Kidney (tissue), 14 donors: ENCODE measurements around the gene ELOB. TPM values are rescaled to one million over a fixed set of nuclear protein-coding genes. Genes with fewer than 3 reads are reported as not detected.
A peak's percentile ranks its signal among the peaks of the same experiment; 100 is the strongest.

Source experiments
- DNase-seq, 5 donors: peaks; one replicate each; pipeline ENCODE4 v3.0.0-alpha.2; 2013 to 2020
- FAIRE-seq: peaks from 2 replicates; lab custom pipeline; 2012; peaks lifted over from hg19 to GRCh38; lab: Jason Lieb, UNC
- H3K27ac ChIP-seq, 2 donors: one replicate each; pipeline ENCODE4 v1.7.0; 2013; ENCODE audit warnings: low read depth in 2 of 2, low read length in 2 of 2, inconsistent platforms in 1 of 2
- H3K27me3 ChIP-seq: one replicate; pipeline ENCODE4 v1.7.1; 2013; ENCODE audit warnings: low read length, inconsistent platforms; ENCODE audit not compliant: control insufficient read depth, insufficient read depth
- H3K36me3 ChIP-seq, 3 donors: one replicate each; pipeline versions ENCODE4 v1.7.0 to v1.7.1; 2013; ENCODE audit warnings: low read length in 3 of 3, control low read depth in 1 of 3, inconsistent platforms in 1 of 3; ENCODE audit not compliant: insufficient read depth in 3 of 3, control insufficient read depth in 2 of 3
- H3K4me1 ChIP-seq, 3 donors: one replicate each; pipeline versions ENCODE4 v1.7.0 to v1.7.1; 2013; ENCODE audit warnings: low read length in 3 of 3, inconsistent platforms in 1 of 3, low read depth in 1 of 3; ENCODE audit not compliant: control insufficient read depth in 2 of 3, insufficient read depth in 2 of 3
- H3K4me3 ChIP-seq, 3 donors: one replicate each; pipeline versions ENCODE4 v1.7.0 to v1.8.1; 2013; ENCODE audit warnings: low read length in 3 of 3, control low read depth in 1 of 3, inconsistent platforms in 1 of 3
- H3K9ac ChIP-seq, 3 donors: one replicate each; pipeline versions ENCODE4 v1.7.0 to v1.7.1; 2013; ENCODE audit warnings: low read length in 3 of 3, control low read depth in 1 of 3, inconsistent platforms in 1 of 3
- H3K9me3 ChIP-seq, 3 donors: one replicate each; pipeline versions ENCODE4 v1.7.0 to v1.7.1; 2013; ENCODE audit warnings: low read length in 3 of 3, control low read depth in 1 of 3, inconsistent platforms in 1 of 3; ENCODE audit not compliant: control insufficient read depth in 2 of 3, insufficient read depth in 1 of 3
- CTCF ChIP-seq: IDR thresholded peaks from 3 replicates; pipeline ENCODE4 v1.5.1; 2012; ENCODE audit warnings: mild to moderate bottlenecking, moderate library complexity, borderline replicate concordance; ENCODE audit not compliant: insufficient read depth; ENCODE audit errors: extremely low read depth
- intact Hi-C: fragments of 100-400 bp; cut with DNase I; formaldehyde crosslinking; loops from one replicate; pipeline ENCODE4 v1.11.1; 2022
- polyA plus RNA-seq: library from polyadenylated mRNA; stranded (reverse); fragments of 350-450 nt; fragmentation: Illumina TruSeq; extraction: RNeasy Lipid Tissue Mini Kit (QIAGEN cat#74804); gene quantifications from one replicate; pipeline ENCODE4 v1.2.3, GENCODE V29; 2014; ENCODE audit warnings: low read depth, low replicate concordance; ENCODE audit not compliant: insufficient read depth
- total RNA-seq: library from RNA; stranded (reverse); fragmentation: NEBNext Ultra II Directional; extraction: Animal tissue kit (Norgen Biotek cat#: 25700); gene quantifications from one replicate; pipeline ENCODE4 v1.2.1, GENCODE V29; 2021
- donor health status: control.
- donor health status: control.
- donor health status: control.
- donor health status: control.
- donor health status: control.
- donor health status: DM: yes; HTN: yes; CAD: no.
- donor health status: Normal renal cell carcinoma (clear cell type).

Gene ELOB
- total and polyA plus RNA-seq, 2 donors from 2014 or later: 226 to 836 TPM

GRCh38 chr16:2764718-2765117 lies 12.4 kb downstream of the ELOB start:
- Histone ChIP-seq H3K27me3 (no peaks in the 10 kb centered on the region), H3K36me3 (peaks cover 41 to 99% (median 85%) of the 10 kb centered on the region in 3 donors), H3K9ac (no peak overlapping the region), H3K27ac (no peak overlapping the region), H3K4me1 (no peaks in the 10 kb centered on the region), H3K4me3 (no peak overlapping the region), H3K9me3 (no peaks in the 10 kb centered on the region)
- peak in 1 of 5 donors; percentile 15 for DNase-seq
- intact Hi-C loops: no loop called here
- no peak for TF ChIP-seq CTCF
- FAIRE-seq: no peak

- no peak overlapping the region for H3K4me3 ChIP-seq
- no peaks in the 10 kb centered on the region for H3K9me3 ChIP-seq
- FAIRE-seq: no peak
- H3K9ac ChIP-seq: no peak overlapping the region
- H3K36me3 ChIP-seq: peaks cover 51 to 99% (median 87%) of the 10 kb centered on the region in 3 donors
- H3K4me1 ChIP-seq: no peaks in the 10 kb centered on the region
- H3K27me3 ChIP-seq: no peaks in the 10 kb centered on the region
- intact Hi-C loops: no loop called here
- no peak for TF ChIP-seq CTCF
- peak in 1 of 5 donors; percentile 4 for DNase-seq
- H3K27ac ChIP-seq: no peak overlapping the region
These were observed 13.9 kb downstream of the ELOB start for GRCh38 chr16:2763173-2763572.

- H3K9ac ChIP-seq: no peak overlapping the region
- H3K27me3 ChIP-seq: no peaks in the 10 kb centered on the region
- DNase-seq: peak in 1 of 5 donors; percentile 16
- no peak overlapping the region for H3K27ac ChIP-seq
- no peak for FAIRE-seq
- peaks cover 51 to 98% (median 84%) of the 10 kb centered on the region in 3 donors for H3K36me3 ChIP-seq
- no peaks in the 10 kb centered on the region for H3K4me1 ChIP-seq
- intact Hi-C loops: no loop called here
- no peak for TF ChIP-seq CTCF
- no peak overlapping the region for H3K4me3 ChIP-seq
- no peaks in the 10 kb centered on the region for H3K9me3 ChIP-seq
These were observed 14.4 kb downstream of the ELOB start for GRCh38 chr16:2762711-2763110.
